Keratinocyte (primary cell): ENCODE data around the gene DSCAM. TPM values are rescaled to one million over a fixed set of nuclear protein-coding genes. Genes with fewer than 3 reads are reported as not detected.

Experiments
- DNase-seq: peaks from one replicate; pipeline ENCODE4 v3.0.0-alpha.2; 2011; ENCODE audit warnings: low read depth, missing footprints, low spot score
- FAIRE-seq: peaks from 2 replicates; lab custom pipeline; 2011; peaks lifted over from hg19 to GRCh38; lab: Jason Lieb, UNC
- H2AFZ ChIP-seq: 2 replicates; pipeline ENCODE4 v1.6.0; 2012; ENCODE audit warnings: low read length, control low read depth, inconsistent platforms; ENCODE audit not compliant: control insufficient read depth
- H3K27ac ChIP-seq: 2 replicates; pipeline ENCODE4 v1.5.1; 2011; ENCODE audit warnings: low read length; ENCODE audit not compliant: control insufficient read depth, insufficient read depth
- H3K27me3 ChIP-seq: 3 replicates; pipeline ENCODE4 v1.6.0; 2011; ENCODE audit warnings: low read length; ENCODE audit not compliant: control insufficient read depth, insufficient read depth; ENCODE audit errors: extremely low read depth
- H3K36me3 ChIP-seq, 2 experiments: 2 replicates in 1 of 2; 3 replicates in 1 of 2; pipeline ENCODE4 v1.5.1; 2011; ENCODE audit warnings: low read length in 2 of 2, mild to moderate bottlenecking in 1 of 2; ENCODE audit not compliant: control insufficient read depth in 2 of 2, insufficient read depth in 2 of 2; ENCODE audit errors: extremely low read depth in 1 of 2
- H3K4me1 ChIP-seq: 3 replicates; pipeline ENCODE4 v1.5.1; 2011; ENCODE audit warnings: low read length; ENCODE audit not compliant: control insufficient read depth, insufficient read depth; ENCODE audit errors: extremely low read depth
- H3K4me2 ChIP-seq: 3 replicates; pipeline ENCODE4 v1.6.0; 2011; ENCODE audit warnings: low read depth, low read length; ENCODE audit not compliant: control insufficient read depth, insufficient read depth; ENCODE audit errors: extremely low read depth
- H3K4me3 ChIP-seq, 3 experiments: fragments of 200-600 bp in 1 of 3; sonication (generic) in 1 of 3; 2 replicates in 2 of 3; 3 replicates in 1 of 3; pipeline ENCODE4 v1.5.1; 2011 to 2016; ENCODE audit warnings: low read length in 3 of 3, mild to moderate bottlenecking in 3 of 3, control low read depth in 2 of 3, inconsistent platforms in 1 of 3, low read depth in 1 of 3, mixed read lengths in 1 of 3, mixed run types in 1 of 3, moderate library complexity in 1 of 3; ENCODE audit not compliant: control insufficient read depth in 2 of 3, insufficient read depth in 2 of 3; ENCODE audit errors: extremely low read depth in 1 of 3
- H3K79me2 ChIP-seq: 2 replicates; pipeline ENCODE4 v1.6.0; 2012; ENCODE audit warnings: low read length; ENCODE audit not compliant: control insufficient read depth, insufficient read depth
- H3K9ac ChIP-seq: 3 replicates; pipeline ENCODE4 v1.6.0; 2011; ENCODE audit warnings: low read length; ENCODE audit not compliant: control insufficient read depth, insufficient read depth; ENCODE audit errors: extremely low read depth
- H3K9me1 ChIP-seq: 3 replicates; pipeline ENCODE4 v1.6.0; 2011; ENCODE audit warnings: low read length; ENCODE audit not compliant: control insufficient read depth, insufficient read depth; ENCODE audit errors: extremely low read depth
- H3K9me3 ChIP-seq: 2 replicates; pipeline ENCODE4 v1.5.1; 2012; ENCODE audit warnings: low read depth, low read length; ENCODE audit not compliant: control insufficient read depth
- H4K20me1 ChIP-seq: 3 replicates; pipeline ENCODE4 v1.6.0; 2011; ENCODE audit warnings: low read length; ENCODE audit not compliant: control insufficient read depth, insufficient read depth; ENCODE audit errors: extremely low read depth
- CTCF ChIP-seq, 3 experiments: IDR thresholded peaks in 1 of 3; conservative IDR thresholded peaks in 1 of 3; optimal IDR thresholded peaks in 1 of 3; 2 replicates in 2 of 3; 3 replicates in 1 of 3; pipeline versions ENCODE3 to v1.5.1; 2011; ENCODE audit warnings: low read length in 3 of 3, mild to moderate bottlenecking in 3 of 3, moderate library complexity in 2 of 3, control low read depth in 1 of 3, inconsistent platforms in 1 of 3; ENCODE audit not compliant: insufficient read depth in 2 of 3; ENCODE audit errors: extremely low read depth in 1 of 3
- EZH2 ChIP-seq: IDR thresholded peaks from one replicate; pipeline ENCODE4 v1.6.1; 2012; ENCODE audit warnings: inconsistent platforms, mild to moderate bottlenecking, low read length, moderate library complexity
- dilution Hi-C: fragments of 300-500 bp; cut with MboI; formaldehyde crosslinking; loops from one replicate; pipeline ENCODE4 v1.7.0; 2020; ENCODE audit warnings: low sequenced_read_pairs; ENCODE audit not compliant: extremely low pct_ligation_motif_present
- polyA plus RNA-seq, 5 experiments: library from polyadenylated mRNA; depleted of rRNA in 3 of 5; stranded (reverse) in 3 of 5; stranded (forward) in 1 of 5; unstranded in 1 of 5; fragments of >200 nt; gene quantifications; 1 replicate in 1 of 5; 2 replicates in 3 of 5; 3 replicates in 1 of 5; pipeline versions ENCODE4 v1.2.1 to v1.2.3, GENCODE V29; 2011 to 2012; ENCODE audit warnings: missing spikeins in 2 of 5, low read depth in 1 of 5, low replicate concordance in 1 of 5

Gene DSCAM
- polyA plus RNA-seq, 1 donor (not counting 4 experiments of a cell fraction or from before 2014, with no cell fraction given), result 2.1 TPM

GRCh38 chr21:40835184-40835694 is 11.7 kb downstream of the DSCAM start:
- DNase-seq (no peak), FAIRE-seq (no peak)
- no peaks in the 10 kb centered on the region for H4K20me1 ChIP-seq
- H3K79me2 ChIP-seq, result peaks cover 27% of the 10 kb centered on the region
- H3K9ac ChIP-seq, result no peak overlapping the region
- no peak overlapping the region for H3K4me3 ChIP-seq
- no peaks in the 10 kb centered on the region for H3K36me3 ChIP-seq
- no peak overlapping the region for H3K27ac ChIP-seq
- H3K27me3 ChIP-seq, result no peaks in the 10 kb centered on the region
- H2AFZ ChIP-seq, result no peak overlapping the region
- no peaks in the 10 kb centered on the region for H3K9me3 ChIP-seq
- H3K9me1 ChIP-seq, result no peaks in the 10 kb centered on the region
- dilution Hi-C loops, result no loop called here
- TF ChIP-seq EZH2 (no peak), CTCF (optimal IDR thresholded peaks at IDR 0.05 in 1 of 3, IDR thresholded peaks at IDR 0.05 in 1 of 3, conservative IDR thresholded peaks at IDR 0.05 in 1 of 3; ENCODE audit: extremely low read depth in 1 of 3, insufficient read depth in 2 of 3, low read length in 3 of 3) (no peak)
- H3K4me2 ChIP-seq, result no peak overlapping the region
- H3K4me1 ChIP-seq, result peaks cover 17% of the 10 kb centered on the region

- Histone ChIP-seq H3K4me2 (no peak overlapping the region), H3K27me3 (no peaks in the 10 kb centered on the region), H3K4me1 (peaks cover 13% of the 10 kb centered on the region), H3K27ac (no peak overlapping the region), H3K36me3 (no peaks in the 10 kb centered on the region), H3K79me2 (peaks cover 33% of the 10 kb centered on the region), H2AFZ (no peak overlapping the region), H3K4me3 (no peak overlapping the region), H3K9ac (no peak overlapping the region), H4K20me1 (no peaks in the 10 kb centered on the region), H3K9me1 (no peaks in the 10 kb centered on the region), H3K9me3 (no peaks in the 10 kb centered on the region)
- dilution Hi-C loops, result no loop called here
- no peak for TF ChIP-seq EZH2
- no peak for TF ChIP-seq CTCF (optimal IDR thresholded peaks at IDR 0.05 in 1 of 3, IDR thresholded peaks at IDR 0.05 in 1 of 3, conservative IDR thresholded peaks at IDR 0.05 in 1 of 3; ENCODE audit: extremely low read depth in 1 of 3, insufficient read depth in 2 of 3, low read length in 3 of 3)
- no peak for FAIRE-seq
- DNase-seq, result no peak
Observed at GRCh38 chr21:40833184-40833583, 13.8 kb downstream of the DSCAM start.
